Measurements from ENCODE around the gene PLXNA1.

Gene PLXNA1

DNA sequence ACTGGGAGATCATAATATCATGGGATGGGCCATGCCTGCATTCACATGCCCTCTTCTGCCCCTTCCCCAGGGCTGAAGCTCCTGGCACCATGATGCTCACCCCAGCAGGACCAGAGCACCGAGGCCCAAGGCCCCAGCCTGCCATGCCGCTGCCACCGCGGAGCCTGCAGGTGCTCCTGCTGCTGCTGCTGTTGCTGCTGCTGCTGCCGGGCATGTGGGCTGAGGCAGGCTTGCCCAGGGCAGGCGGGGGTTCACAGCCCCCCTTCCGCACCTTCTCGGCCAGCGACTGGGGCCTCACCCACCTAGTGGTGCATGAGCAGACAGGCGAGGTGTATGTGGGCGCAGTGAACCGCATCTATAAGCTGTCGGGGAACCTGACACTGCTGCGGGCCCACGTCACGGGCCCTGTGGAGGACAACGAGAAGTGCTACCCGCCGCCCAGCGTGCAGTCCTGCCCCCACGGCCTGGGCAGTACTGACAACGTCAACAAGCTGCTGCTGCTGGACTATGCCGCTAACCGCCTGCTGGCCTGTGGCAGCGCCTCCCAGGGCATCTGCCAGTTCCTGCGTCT, 5.6 kb downstream of the PLXNA1 start:
- DNase-seq: no peak

DNA sequence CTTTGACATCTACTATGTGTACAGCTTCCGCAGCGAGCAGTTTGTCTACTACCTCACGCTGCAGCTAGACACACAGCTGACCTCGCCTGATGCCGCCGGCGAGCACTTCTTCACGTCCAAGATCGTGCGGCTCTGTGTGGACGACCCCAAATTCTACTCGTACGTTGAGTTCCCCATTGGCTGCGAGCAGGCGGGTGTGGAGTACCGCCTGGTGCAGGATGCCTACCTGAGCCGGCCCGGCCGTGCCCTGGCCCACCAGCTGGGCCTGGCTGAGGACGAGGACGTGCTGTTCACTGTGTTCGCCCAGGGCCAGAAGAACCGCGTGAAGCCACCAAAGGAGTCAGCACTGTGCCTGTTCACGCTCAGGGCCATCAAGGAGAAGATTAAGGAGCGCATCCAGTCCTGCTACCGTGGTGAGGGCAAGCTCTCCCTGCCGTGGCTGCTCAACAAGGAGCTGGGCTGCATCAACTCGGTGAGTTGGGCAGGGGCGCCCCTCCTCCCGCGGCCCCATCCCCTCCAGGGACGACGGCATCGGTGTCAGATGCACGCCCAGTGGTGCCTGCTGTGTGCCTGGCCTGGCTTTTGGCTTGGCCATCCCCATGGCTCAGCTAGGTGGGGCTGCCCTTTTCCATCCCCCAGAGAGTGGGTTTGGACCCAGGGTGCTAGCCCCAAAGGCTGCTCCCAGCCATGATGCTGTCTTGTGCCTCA, 6.6 kb downstream of the PLXNA1 start:
- DNase-seq: no peak

DNA sequence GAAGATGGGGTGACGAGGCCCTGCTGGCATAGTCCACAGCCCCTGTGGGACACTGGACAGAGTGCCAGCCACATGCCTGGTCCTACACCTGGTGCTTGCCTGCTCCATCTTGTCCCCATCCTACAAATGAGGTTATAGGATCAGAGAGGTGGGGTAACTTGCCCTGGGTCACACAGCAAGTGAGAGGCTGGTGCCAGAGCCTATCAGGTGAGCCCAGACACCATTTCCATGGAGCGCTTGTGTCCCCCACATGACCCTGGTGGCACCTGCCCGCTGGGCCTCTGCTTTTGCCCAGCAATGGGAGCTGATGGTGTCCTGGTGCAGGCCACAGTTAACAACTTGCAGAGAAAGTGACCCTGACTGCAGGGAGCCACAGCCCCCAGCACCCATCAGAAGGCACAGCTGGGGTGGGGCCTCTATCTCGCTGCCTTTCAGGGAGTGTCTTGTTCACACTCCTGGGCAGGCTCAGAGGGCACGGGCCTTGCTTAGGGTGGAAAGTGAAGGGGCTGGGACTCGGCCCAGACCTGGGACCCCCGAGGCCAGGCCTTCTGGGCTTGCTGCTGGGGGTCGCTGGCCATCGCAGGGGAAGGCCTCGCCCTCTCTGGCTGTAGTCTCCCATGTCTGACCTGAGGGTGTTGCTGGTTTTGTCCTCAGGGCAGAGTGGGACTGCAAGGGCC, 7.2 kb downstream of the PLXNA1 start:
- DNase-seq: no peak

DNA sequence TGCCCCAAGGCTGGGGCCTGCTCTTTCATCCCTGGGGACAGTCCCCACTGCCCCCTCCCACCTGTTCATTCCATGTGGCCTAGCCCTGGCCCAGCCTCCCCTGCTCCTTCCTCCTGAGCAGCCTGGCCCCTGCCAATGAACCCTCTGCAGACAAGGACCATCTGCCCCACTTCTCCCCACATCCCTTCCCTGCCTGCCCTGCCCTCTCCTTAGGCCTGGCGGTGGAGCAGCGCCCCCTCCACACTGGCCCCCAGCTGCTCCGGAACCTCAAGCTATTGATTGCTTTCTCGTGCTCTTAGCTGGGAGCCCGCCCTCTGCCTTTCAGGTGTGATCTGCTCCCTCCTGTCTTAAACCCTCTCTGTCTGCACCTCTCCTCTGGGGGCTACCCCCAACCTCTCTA, 8.0 kb downstream of the PLXNA1 start:
- no peak for DNase-seq

DNA sequence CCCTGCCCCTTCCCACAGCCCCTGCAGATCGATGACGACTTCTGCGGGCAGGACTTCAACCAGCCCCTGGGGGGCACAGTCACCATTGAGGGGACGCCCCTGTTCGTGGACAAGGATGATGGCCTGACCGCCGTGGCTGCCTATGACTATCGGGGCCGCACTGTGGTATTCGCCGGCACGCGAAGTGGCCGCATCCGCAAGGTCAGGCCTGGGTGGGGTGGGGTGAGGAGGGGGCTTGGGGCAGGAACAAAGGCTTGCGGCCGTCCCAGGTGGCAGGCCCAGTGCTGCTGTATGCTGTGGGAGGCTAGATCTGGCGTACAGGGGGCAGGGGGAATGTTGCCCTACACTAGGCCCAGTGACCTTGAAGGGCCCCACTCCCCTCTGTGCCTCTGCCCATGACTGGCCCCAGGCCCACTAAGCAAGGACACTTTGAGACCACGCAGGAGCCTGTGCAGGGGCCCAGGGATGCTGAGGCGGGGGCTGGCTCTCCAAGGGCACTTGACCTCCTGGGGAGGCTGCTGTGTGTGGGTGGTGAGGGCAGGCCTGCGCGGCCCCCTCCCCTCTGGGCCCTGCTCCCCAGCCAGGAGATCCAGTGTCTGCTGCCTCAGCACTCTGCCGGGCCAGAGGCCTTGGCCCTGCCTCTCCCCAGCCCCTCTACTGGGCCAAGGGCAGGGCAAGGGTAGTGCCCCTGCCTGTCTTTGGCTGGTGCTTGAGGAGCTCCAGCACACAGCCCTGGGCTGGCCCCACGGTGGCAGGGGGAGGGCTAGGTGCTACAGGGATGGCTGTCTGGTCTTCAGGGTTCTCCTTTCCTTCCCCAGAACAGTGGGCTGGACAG, 8.7 kb downstream of the PLXNA1 start:
- DNase-seq: no peak

DNA sequence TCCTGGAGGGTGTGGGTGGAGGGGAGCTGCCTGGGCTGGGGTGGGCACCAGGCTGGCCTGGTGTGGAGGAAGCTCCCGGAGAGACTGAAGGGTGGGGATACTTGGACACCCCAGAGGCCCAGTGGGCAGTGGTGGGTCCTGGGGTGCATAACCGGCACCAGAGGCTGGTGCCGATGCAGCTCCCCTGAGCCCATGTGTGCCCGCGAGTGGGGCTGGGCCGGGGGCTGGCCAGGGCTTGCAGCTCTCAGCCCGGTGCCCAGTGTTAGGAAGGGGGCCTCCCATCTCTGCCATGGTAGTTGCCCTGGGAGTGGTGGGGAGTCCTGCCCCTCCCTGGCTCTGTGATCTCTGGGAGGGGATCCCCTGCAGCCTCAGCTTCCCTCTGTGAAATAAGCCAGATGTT, 9.3 kb downstream of the PLXNA1 start:
- DNase-seq: no peak

DNA sequence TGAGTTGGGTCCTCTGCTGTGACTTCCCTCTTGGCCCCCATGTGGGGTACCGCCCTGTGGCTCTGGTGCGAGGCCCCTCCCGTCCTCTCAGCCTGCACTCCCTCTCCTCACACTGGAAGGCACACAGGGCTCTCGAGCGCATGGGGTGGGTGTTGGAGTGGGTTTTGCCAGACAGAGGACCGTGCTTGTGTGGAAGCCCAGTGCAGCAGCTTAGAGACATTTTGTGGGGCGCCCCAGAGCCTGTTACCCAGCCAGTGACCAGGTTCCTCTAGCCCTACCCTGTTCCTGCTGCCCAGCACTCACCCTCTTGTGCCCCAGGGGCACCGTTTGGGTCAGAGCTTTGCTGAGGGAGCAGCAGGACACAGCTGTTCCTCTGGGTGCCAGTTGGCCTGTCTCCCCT, 9.9 kb downstream of the PLXNA1 start:
- DNase-seq: no peak

DNA sequence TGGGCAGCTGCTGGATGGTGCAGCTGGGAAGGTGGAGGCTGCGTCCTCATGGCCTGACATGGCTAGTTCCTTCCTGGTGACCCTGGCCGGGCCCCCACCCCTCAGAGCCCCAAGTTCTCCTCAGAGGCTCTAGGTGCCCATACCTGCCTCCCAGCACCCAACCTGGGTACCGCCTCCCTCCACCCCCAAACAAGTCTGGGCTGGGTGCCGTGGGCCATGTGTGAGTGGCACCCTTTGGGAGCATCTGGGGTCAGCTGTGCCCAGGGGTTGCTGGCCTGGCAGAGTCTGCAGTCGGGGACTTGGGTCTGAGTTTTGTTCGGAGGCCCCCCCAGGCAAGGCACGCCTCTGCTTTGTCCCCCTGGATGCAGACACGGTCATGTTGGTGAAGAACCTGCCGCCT, 10.5 kb downstream of the PLXNA1 start:
- DNase-seq: no peak

DNA sequence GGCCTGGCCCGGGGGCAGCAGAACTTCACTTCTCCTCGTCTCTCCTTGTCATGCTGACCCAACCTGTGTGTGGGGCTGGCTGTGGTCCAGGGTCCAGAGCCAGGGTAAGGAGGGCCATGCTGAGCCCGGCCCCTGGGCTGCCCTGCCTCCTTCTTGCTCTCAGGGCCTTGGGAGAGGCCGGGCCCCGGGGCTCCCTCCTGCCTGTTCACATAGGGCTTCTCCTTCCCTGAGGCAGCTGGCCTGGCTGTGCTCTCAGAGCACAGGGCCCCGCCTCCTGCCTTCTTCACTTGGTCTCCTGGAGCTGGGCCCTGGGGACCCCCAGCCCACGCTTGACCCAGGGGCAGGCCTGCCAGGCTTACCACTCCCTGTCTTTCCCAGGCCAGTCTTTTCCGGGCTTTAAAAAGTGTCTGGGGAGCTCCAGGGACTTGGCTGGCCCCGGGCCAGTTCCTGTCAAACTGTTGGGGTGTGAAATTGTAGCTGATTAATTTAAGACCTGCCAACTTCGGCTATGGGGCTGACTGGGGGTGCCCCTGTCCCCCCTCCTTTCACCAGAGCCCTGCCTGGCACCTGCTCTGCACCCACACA, 11.8 kb downstream of the PLXNA1 start:
- DNase-seq: no peak

DNA sequence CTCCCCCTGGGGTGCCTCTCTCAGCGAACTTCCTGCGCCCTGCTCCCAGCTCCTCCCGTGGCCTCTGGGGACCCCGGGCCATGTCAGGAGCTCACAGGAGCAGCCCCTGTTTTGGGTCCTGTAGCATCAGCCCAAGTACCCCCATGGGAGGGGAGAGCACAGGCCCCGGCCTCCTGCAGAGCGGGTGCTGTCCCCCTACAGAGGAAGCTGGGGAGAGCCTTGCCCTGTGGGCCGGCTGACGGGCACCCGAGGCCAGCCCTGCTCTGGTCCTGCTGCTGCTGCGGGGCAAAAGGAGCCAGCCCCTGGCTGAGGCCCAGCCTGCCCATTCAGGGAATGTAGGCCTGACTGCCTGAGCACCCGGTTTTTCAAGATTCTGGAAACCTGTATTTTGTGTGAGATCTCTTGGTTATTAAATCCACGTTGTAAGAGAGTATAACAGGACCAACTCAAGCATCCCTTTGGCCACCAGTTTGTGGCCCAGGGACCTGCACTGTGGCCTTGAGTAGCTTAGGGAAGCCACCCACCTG, 12.4 kb downstream of the PLXNA1 start:
- no peak for DNase-seq

DNA sequence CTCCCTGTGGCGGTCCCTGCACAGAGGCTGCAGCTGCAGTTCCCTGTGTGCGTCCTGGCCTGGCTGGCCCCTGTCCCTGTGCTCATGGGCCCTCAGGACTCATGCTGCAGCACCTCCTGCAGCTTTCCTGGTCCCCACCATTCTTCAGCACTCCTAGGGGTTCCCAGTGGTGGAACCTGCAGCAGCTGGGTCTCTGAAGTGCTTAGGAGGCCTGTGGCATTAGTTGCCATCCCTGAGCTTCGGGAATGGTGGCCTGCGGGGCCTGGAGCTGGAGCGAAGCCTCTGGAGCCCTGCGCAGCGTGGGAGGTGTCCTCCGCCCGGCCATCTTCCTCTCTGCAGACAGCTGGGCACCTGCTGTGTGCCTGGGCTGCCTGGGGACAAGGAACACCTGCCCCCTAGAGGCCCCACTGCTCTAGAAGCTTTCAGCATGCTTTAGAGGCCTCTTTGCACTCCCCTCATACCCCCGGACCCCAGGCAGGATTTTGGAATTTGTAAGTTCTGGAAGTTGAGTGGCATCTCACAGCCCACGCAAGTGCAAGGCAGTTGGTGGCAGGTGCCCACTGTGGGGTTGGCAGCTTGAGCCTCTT, 13.1 kb downstream of the PLXNA1 start:
- peak in 1 of 2 experiments; percentile 15 for DNase-seq

DNA sequence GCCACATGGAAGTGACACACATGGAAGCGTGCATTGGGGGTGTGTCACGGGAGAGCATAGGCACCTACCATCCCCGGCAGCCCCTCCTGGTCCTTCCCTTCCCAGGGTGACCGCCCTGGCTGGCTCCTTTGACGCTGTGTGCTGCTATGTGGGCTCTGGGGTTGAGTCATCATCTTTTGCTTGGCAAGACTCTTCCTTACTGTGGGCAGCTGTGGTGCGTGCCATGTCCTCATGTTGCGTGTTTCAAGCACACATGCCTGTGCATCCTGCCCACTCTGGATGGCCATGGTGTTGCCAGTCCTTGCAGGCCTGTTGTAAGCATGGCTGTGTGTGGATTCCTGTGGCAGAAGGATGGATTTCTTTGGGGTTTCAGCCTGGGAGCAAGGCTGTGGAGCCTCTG, 14.0 kb downstream of the PLXNA1 start:
- no peak for DNase-seq

DNA sequence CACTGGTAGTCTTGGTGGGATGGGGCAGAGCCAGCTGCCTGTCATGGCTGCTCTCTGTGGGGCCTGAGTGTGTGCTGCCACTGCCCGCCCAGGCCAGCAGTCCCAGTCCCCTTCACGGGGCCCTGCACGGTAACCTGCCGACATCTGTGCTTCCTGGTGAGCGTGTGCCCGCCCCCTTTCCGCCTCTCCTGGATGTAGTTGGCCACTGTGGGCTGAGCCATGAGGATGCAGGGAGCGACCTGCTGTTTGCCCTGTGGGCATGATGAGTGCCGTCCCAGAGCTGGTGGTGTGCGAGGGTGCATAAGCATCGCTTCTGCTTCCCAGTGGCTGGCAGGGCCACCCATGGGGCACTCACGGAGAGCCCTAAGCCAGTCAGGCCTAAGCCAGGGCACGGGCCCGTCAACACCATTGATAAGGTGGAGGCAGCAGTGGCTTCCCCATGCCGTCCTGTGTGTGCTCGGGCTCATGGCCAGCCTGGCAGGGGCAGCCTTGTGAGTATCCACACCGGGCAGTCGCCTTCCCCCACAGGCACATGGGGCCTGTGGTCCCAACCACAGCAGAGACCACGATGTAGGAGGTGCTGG, 14.6 kb downstream of the PLXNA1 start:
- DNase-seq: no peak

DNA sequence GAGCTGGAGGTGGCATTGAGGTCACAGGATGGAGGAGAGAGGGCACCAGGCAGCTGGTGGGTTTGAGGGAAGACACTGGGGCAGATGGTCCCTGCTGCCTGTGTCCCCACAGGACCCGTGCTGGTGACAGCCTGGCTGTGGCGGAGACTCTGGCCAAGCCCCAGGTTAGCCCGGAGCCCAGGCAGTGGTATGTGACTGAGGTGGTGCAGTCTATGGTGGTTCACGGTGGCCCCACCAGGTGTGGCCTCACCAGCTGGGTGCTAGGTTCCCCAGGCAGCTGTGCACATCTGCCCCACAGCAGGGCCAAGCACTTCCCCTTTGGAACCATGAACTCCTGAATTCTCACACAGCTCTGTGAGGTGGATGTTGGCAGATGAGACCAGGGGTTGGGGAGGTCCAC, 15.4 kb downstream of the PLXNA1 start:
- DNase-seq: no peak

DNA sequence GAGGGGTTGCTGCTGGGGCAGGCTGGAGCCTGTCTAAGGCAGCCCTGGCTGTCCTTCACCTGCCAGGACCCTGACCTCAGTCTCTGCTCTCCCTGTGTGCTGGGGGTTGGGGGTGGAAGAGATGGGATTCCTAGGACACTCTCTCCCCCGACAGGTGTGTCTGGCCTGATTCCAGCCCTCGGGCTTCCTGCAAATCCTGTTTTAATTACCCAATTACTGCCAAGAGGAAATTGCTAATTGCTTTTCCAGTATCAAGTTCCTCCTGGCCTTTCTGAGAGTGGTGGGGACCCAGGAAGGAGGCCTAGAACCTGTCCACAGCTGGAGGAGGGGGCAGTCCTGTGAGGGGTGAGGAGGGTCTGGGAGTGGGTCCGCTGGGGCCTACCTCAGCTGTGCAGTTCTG, 15.8 kb downstream of the PLXNA1 start:
- no peak for DNase-seq

DNA sequence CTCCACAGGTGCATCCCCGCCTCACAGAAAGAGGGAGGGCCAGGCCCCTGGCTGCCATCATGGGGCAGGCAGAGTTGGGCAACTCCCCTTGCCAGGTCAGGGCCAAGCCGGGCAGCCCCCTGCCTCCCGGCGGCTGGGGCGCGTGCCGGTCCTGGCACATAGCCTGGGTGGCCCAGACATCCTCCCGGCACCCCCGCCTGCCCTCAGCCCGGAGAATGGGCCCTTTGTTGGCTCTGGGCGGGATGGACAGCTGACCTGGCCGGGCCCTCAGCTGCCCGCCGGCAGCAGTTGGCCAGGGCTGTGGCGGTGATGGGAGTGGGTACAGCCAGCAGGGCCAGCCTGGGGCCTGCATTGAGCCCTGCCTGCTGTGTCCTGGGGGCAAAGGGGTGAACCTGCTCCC, 16.5 kb downstream of the PLXNA1 start:
- no peak for DNase-seq

DNA sequence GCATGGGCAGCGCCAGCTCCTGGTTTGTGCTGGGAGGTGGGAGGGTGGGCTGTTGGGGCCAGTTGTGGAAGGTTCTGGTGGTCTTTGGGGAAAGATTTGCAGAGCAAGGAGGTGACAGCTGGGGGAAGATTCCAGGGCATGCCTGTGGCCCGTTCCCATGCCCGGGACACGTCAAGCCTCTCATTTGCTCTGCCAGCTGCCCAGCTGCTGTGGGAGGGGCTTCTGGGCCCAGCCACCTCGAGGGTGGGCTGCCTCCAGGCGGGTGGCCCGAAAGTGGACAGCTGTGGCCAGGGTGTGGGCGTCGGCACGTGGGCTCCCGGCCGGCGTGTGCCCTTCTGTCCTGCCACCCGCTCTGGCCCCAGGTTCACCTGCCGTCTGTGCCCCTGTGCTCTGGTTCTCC, 17.2 kb downstream of the PLXNA1 start:
- no peak for DNase-seq

DNA sequence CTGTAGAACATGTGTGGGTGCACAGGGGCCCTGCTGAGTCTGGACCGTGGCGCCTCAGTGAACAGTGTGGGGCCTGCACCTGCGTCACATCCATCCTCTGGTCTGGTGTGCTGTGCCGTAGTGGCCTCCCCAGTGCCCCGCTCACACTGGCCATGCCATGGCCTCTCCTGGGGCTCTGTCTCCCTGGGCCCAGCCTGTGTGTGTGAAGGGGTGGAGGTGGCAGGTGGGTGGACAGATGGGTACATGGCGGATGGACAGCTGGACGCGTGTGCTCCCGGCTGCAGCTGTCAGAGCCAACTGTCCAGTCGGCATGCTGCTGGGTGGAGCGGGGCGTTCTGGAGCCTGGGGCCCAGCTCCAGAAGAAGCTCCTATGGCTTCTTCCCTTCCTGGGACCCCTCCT, 17.8 kb downstream of the PLXNA1 start:
- DNase-seq: no peak

DNA sequence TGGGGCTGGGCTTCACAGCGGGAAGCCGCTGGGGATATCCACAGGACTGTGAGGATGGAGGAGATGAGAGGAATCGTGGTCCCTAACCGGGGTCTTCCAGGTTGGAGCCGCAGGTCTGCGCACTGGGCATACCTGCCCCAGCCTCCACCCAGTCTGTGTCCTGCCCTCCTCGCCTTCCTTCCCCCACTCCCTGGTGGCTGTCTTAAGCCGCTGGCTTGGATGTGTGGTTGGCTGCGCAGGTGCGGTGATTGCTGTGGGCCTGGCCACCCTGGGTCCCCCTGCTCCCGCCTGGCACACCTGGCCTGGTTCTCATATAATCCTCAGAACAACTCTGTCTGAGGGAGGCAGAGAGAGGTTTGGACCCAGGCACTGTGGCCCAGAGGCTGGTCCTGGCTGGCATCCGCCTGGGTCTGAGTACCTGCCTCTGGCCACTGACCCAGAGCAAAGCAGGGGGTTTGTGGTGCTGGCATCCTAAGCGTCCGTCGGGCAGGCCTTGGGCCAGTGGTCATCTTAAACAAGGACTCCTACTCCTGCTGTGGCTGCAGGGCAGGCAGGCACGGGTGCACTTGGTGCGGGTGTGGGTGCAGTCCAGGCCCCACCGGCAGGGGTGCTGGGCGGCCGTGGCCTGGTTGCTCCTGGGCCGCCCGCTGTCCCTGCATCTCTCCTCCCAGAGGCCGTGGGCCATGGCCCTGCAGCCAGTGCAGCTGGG, 18.7 kb downstream of the PLXNA1 start:
- DNase-seq: no peak

DNA sequence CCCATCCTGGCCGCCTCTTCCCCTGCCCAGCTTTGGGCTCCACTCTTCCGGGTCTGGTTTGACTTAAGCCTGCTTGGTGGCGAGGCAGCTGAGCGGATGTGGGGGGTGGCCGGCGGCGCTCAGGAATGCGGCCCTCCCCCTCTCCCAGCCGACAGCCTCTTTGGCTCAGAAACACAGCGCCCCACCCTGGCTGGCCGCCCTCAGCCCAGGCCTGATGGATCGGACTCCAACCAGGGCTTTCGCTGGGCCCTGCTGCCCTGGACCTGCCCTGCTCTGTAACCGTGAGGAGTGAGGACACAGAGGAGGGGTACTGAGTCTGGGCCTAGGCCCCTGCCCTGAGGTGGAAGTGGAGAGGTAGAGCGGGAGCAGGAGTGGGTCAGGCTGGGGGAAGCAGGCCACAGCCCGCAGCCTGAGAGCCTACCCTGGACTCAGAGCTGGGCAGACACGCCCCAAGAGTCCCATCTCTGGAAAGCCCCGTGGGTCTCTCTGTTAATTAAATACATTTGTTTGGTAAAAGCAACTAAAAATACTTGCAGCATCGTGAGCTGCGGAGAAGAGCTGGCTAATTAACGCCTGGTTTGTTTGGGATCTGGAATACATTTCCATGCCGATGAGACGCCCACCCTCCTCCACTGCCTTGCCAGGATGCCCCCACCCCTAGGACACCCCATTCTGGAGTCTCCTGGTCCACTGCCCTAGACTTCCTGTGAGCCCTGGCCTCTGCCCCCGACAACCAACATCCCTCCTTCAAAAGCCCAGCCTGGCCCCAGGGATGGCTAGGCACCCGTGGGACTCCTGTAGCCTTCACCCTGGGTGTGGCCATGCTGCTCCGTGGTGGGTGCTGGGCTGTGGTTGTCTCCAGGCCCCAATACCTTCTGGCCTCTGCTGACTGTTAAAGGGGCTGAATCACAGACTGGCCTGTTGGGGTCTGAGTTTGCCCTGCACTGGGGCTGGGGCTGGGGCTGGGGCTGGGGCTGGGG, 19.6 kb downstream of the PLXNA1 start:
- DNase-seq: no peak
